ENCODE data around the gene MYBPC2. TPM values are rescaled to one million over a fixed set of nuclear protein-coding genes. Genes with fewer than 3 reads are reported as not detected.

Gene MYBPC2
- total and polyA plus RNA-seq, 9 of the 15 experiments (the other 6 are each of a cell fraction or from before 2014, with no cell fraction given), result 0.01 to 0.14 (median 0.04) TPM; not detected in 6

GRCh38 chr19:50511069-50511822 is 78.6 kb downstream of the MYBPC2 start, which contains the start of gene JOSD2 (continued):
- TF ChIP-seq ZBTB40 (IDR thresholded peaks at IDR 0.05) (peak; percentile 95), ZBTB40 (CRISPR knock-in tag; IDR thresholded peaks at IDR 0.05) (no peak), SIX5 (IDR thresholded peaks at IDR 0.05; ENCODE audit: borderline replicate concordance in 1 of 2, insufficient read depth in 1 of 2, low read depth in 1 of 2, low read length in 2 of 2) (peak; percentile 90 to 92), ARID3A (IDR thresholded peaks at IDR 0.05; ENCODE audit: borderline replicate concordance, low read depth, low read length) (no peak), TBL1XR1 (IDR thresholded peaks at IDR 0.05; ENCODE audit: low read length in 2 of 2) (peak in 1 of 2 experiments; percentile 99; a peak in 2 of 4 replicates), LCOR (CRISPR knock-in tag; IDR thresholded peaks at IDR 0.05) (peak; percentile 44; the same call in 1 of the 2 replicates), ZNF57 (CRISPR knock-in tag; IDR thresholded peaks at IDR 0.05) (0 out of 2 replicates have a peak, but pooled peaks have one; percentile 32), PHF21A (IDR thresholded peaks at IDR 0.05; ENCODE audit: borderline replicate concordance, low read depth) (peak; percentile 27; the same call in 1 of the 2 replicates), ADNP (tag; IDR thresholded peaks at IDR 0.05) (no peak), ZNF12 (CRISPR knock-in tag; IDR thresholded peaks at IDR 0.05) (no peak), PHF20 (IDR thresholded peaks at IDR 0.05; ENCODE audit: partially characterized antibody) (peak; percentile 57), CCNT2 (IDR thresholded peaks at IDR 0.05; ENCODE audit: borderline replicate concordance, extremely low read depth, insufficient read length, low read depth, low read length) (peak; percentile 79), HDAC8 (tag; IDR thresholded peaks at IDR 0.05) (peak; percentile 41; the same call in 1 of the 2 replicates), ZBTB17 (CRISPR knock-in tag; IDR thresholded peaks at IDR 0.05) (0 out of 2 replicates have a peak, but pooled peaks have one; percentile 23), ZNF146 (CRISPR knock-in tag; IDR thresholded peaks at IDR 0.05; ENCODE audit: unreplicated experiment) (no peak)

All from K562 (cell line).